HEK293 (cell line): ENCODE results near the gene SRMS.

Source experiments
- BCL11A ChIP-seq: fragments of 450-650 bp; formaldehyde crosslinking; IDR thresholded peaks from 2 replicates; pipeline ENCODE4 v1.5.1; 2016; ENCODE audit warnings: low read depth, missing biosample characterization, missing genetic modification characterization
- CTCF ChIP-seq: fragments of 450-650 bp; formaldehyde crosslinking; IDR thresholded peaks from 2 replicates; pipeline ENCODE4 v1.5.1; 2016; ENCODE audit warnings: missing biosample characterization, missing genetic modification characterization
- ZNF433 ChIP-seq: fragments of 450-650 bp; formaldehyde crosslinking; IDR thresholded peaks from 2 replicates; pipeline ENCODE4 v1.5.1; 2016; ENCODE audit warnings: missing biosample characterization, missing genetic modification characterization, low read depth
- ZNF585B ChIP-seq: fragments of 450-650 bp; formaldehyde crosslinking; IDR thresholded peaks from 2 replicates; pipeline ENCODE4 v1.5.1; 2016; ENCODE audit warnings: missing biosample characterization, missing genetic modification characterization

DNA sequence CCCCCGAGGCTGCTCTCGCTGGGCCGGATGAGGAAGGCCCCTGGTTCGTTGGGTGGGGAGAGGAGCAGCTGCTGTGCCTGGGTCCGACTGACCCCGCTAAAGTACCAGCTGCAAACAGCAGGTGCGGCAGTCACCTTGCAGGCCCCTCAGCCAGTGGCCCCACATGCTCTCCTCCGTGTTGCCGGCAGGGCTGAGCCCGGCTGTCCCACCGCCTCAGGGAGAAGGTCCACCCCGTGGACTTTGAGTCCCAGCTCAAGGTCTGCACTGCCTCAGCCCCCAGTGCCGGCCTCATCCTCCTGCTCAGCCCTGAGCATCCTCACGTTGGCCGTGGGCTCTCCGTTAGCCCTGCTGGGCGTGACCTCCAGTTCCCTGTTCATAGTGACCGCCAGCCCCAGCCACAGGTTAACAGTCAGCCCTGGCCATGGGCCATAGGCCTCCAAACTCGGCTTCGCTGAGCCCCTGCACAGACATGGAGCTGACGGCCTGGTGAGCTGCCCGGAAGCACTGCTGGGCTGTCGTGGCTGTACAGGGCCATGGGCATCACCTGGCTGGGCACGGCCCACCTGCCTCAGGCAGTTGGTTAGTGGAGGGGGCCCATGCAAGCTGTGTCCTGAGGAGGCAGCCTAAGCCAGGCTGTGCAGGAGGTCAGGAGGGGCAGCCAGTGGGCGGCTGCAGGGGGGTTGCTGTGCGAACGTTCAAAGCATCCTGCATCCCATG is 3.1 kb downstream of the SRMS start:
- TF ChIP-seq CTCF: no peak
- TF ChIP-seq ZNF433 (tag by site-specific recombination): no peak
- no peak for TF ChIP-seq ZNF585B
- peak; percentile 19; the same call in 1 of the 2 replicates for TF ChIP-seq BCL11A (tag by site-specific recombination)
